Activated naive CD8-positive, alpha-beta T cell (primary cell): ENCODE results near the gene SPATA31A5.
"Not testable (repeated sequence)": the region's sequence is repeated elsewhere in the genome, so short reads cannot be mapped to it uniquely, and the experiment has no call there.

Experiments
- H3K27ac Mint-ChIP-seq: one replicate; pipeline ENCODE4 v1.8.0; 2021; ENCODE audit warnings: mixed read lengths
- H3K27me3 Mint-ChIP-seq: one replicate; pipeline ENCODE4 v1.8.0; 2021; ENCODE audit warnings: mixed read lengths
- H3K36me3 Mint-ChIP-seq: one replicate; pipeline ENCODE4 v1.8.0; 2021; ENCODE audit warnings: mixed read lengths
- H3K4me1 Mint-ChIP-seq: one replicate; pipeline ENCODE4 v1.8.0; 2021; ENCODE audit warnings: low read depth, mixed read lengths
- H3K4me3 Mint-ChIP-seq: one replicate; pipeline ENCODE4 v1.8.0; 2021; ENCODE audit warnings: mild to moderate bottlenecking, mixed read lengths
- H3K9me3 Mint-ChIP-seq: one replicate; pipeline ENCODE4 v1.8.0; 2021; ENCODE audit warnings: low read depth, mixed read lengths

Gene SPATA31A5

DNA sequence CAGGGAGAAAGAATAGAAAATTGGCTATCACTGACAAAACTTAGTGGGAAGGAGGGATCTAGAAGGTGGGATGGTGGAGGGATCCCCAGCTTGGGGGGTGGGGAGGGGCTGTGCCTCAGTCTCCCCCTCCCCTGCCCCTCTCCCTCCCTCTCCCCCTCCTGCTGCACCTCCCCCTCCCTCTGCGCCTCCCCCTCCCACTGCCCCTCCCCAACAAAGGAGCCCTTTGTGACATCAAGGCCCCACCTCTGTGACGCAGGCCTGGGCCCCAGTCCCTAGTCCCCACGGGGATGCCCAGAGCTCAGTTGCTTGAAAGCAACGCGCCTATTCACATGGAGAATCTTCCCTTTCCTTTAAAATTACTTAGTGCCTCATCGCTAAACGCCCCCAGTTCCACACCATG lies at the start of gene SPATA31A5:
Gene SPATA31A5 (plus strand): TSS at position 301 of the 400 bp plus-strand sequence. CDS start 29 bp downstream, at position 330.
- H3K4me3 Mint-ChIP-seq = not testable (repeated sequence)

DNA sequence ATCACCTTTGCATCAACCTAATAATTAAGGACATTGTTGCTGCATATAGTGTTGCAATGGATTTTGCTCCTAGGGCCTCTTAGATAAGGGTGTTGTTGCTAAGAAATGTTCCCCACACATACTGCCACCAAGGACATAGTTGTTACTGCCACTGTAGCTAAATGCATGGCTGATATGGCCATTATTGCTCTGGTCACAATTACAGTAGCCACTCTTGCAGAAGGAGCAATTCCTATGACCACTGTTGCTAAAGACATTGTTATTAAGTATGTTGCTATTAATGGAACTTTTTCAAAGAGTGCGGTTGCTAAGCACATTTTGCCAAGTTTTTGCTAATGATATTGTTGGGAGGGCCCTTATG lies 48.8 kb downstream of the SPATA31A5 start:
- H3K27ac Mint-ChIP-seq, H3K4me3 Mint-ChIP-seq, H3K4me1 Mint-ChIP-seq, H3K9me3 Mint-ChIP-seq, H3K27me3 Mint-ChIP-seq, H3K36me3 Mint-ChIP-seq: not testable (repeated sequence)

More for the DNA sequence above, at the start of gene SPATA31A5:
- H3K9me3 Mint-ChIP-seq, H3K27ac Mint-ChIP-seq, H3K36me3 Mint-ChIP-seq, H3K4me1 Mint-ChIP-seq, H3K27me3 Mint-ChIP-seq: not testable (repeated sequence)

- not testable (repeated sequence) for H3K27me3 Mint-ChIP-seq, H3K4me1 Mint-ChIP-seq, H3K36me3 Mint-ChIP-seq, H3K9me3 Mint-ChIP-seq, H3K4me3 Mint-ChIP-seq, H3K27ac Mint-ChIP-seq
These were observed 52.2 kb downstream of the SPATA31A5 start for GRCh38 chr9:60966382-60966781.
